Esophagus muscularis mucosa (tissue), 4 donors: ENCODE measurements around the gene ANKRD11.

Source experiments
- CTCF ChIP-seq, 3 experiments: fragments of 200-600 bp in 2 of 3; fragments of 450-650 bp in 1 of 3; sonication (generic) in 2 of 3; IDR thresholded peaks; one replicate each; pipeline ENCODE4 v1.5.1; 2017 to 2019; ENCODE audit warnings: antibody characterized with exemption in 3 of 3, mild to moderate bottlenecking in 2 of 3, moderate library complexity in 1 of 3
- EP300 ChIP-seq: sonication (generic); formaldehyde crosslinking; IDR thresholded peaks from one replicate; pipeline ENCODE4 v1.6.1; 2017; ENCODE audit warnings: antibody characterized with exemption
- POLR2A ChIP-seq: fragments of 450-650 bp; IDR thresholded peaks from one replicate; pipeline ENCODE4 v1.6.1; 2017; ENCODE audit warnings: antibody characterized with exemption, moderate library complexity, mild to moderate bottlenecking, low read depth
- POLR2AphosphoS5 ChIP-seq, 2 donors: sonication (generic); formaldehyde crosslinking; IDR thresholded peaks; one replicate each; pipeline ENCODE4 v1.6.1; 2017; ENCODE audit warnings: antibody characterized with exemption in 2 of 2

GRCh38 chr16:89466920-89467319 is 23.4 kb downstream of the ANKRD11 start:
- TF ChIP-seq POLR2A (no peak), CTCF (IDR thresholded peaks at IDR 0.05) (no peak), EP300 (no peak), POLR2AphosphoS5 (IDR thresholded peaks at IDR 0.05) (no peak)
